Progenitor cell of endocrine pancreas (in vitro differentiated cells): Measurements from ENCODE around the gene TRABD2B. TPM values are rescaled to one million over a fixed set of nuclear protein-coding genes. Genes with fewer than 3 reads are reported as not detected.

ENCODE experiments used
- DNase-seq: peaks from one replicate; pipeline ENCODE4 v3.0.0; 2021; ENCODE audit warnings: low spot score; ENCODE audit not compliant: unreplicated experiment
- H3K27ac Mint-ChIP-seq: 2 replicates; pipeline ENCODE4 v1.8.0; 2021; ENCODE audit warnings: mild to moderate bottlenecking, moderate library complexity, mixed read lengths
- H3K27me3 Mint-ChIP-seq: 2 replicates; pipeline ENCODE4 v1.8.0; 2021; ENCODE audit warnings: mixed read lengths
- H3K36me3 Mint-ChIP-seq: 2 replicates; pipeline ENCODE4 v1.8.0; 2022; ENCODE audit warnings: mixed read lengths; ENCODE audit not compliant: insufficient read depth
- H3K4me1 Mint-ChIP-seq: 2 replicates; pipeline ENCODE4 v1.8.0; 2021; ENCODE audit warnings: low read depth, mixed read lengths
- H3K4me3 Mint-ChIP-seq: 2 replicates; pipeline ENCODE4 v1.8.0; 2021; ENCODE audit warnings: low read depth, mild to moderate bottlenecking, moderate library complexity, mixed read lengths
- H3K9me3 Mint-ChIP-seq: 2 replicates; pipeline ENCODE4 v1.8.0; 2021; ENCODE audit warnings: low read depth, mixed read lengths
- total RNA-seq: library from RNA; stranded (reverse); gene quantifications from 2 replicates; pipeline ENCODE4 v1.2.1, GENCODE V29; 2021
- TF ChIP-seq, protein P1 (sequence below): fragments of 200-600 bp; sonication (generic); IDR thresholded peaks from one replicate; pipeline ENCODE4 v1.5.0; 2021; ENCODE audit warnings: antibody characterized with exemption, mild to moderate bottlenecking; ENCODE audit not compliant: unreplicated experiment

TRABD2B gene
- total RNA-seq, 1 donor from 2014 or later, result 14.5 TPM

DNA sequence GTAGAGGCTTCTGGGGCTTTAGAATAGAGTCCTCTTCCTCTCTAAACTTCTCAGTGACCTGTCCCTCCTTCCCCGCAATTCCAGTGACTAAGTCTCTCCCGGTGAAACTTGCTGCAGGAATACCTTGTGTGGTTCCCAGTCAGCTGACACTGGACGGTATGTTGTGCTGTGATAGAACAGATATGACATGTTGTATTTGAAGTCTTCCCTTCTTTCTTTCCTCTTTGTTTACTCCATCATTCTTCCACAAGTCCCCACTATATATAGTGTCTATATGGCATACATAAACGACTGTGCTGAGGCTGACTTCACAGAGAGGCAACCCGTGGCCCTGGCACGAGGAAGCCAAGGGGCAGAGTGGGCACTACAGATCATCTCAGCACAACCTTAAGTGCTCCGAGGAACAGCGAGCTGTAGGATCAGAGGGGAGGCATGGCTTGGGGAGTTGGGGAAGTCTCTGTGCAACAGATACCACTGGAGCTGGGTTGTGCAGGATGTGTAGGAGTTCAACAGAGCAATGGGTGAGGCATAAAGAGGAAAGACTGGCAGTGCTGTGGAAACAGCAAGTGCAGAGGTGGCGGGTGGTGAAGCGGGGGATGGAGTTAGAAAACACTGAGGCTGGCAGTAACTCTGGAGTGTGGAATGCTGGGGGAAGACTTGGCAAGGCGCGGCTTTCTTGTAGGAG, 237.8 kb downstream of the TRABD2B start:
- no peaks in the 10 kb centered on the region for H3K9me3 Mint-ChIP-seq
- DNase-seq, result no peak
- TF ChIP-seq, protein P1, sequence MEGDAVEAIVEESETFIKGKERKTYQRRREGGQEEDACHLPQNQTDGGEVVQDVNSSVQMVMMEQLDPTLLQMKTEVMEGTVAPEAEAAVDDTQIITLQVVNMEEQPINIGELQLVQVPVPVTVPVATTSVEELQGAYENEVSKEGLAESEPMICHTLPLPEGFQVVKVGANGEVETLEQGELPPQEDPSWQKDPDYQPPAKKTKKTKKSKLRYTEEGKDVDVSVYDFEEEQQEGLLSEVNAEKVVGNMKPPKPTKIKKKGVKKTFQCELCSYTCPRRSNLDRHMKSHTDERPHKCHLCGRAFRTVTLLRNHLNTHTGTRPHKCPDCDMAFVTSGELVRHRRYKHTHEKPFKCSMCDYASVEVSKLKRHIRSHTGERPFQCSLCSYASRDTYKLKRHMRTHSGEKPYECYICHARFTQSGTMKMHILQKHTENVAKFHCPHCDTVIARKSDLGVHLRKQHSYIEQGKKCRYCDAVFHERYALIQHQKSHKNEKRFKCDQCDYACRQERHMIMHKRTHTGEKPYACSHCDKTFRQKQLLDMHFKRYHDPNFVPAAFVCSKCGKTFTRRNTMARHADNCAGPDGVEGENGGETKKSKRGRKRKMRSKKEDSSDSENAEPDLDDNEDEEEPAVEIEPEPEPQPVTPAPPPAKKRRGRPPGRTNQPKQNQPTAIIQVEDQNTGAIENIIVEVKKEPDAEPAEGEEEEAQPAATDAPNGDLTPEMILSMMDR, result no peak
- peaks cover 19% of the 10 kb centered on the region for H3K27me3 Mint-ChIP-seq
- H3K4me3 Mint-ChIP-seq, result no peak overlapping the region
- no peak overlapping the region for H3K27ac Mint-ChIP-seq
- H3K4me1 Mint-ChIP-seq, result no peaks in the 10 kb centered on the region
- H3K36me3 Mint-ChIP-seq, result peaks cover 2% of the 10 kb centered on the region

DNA sequence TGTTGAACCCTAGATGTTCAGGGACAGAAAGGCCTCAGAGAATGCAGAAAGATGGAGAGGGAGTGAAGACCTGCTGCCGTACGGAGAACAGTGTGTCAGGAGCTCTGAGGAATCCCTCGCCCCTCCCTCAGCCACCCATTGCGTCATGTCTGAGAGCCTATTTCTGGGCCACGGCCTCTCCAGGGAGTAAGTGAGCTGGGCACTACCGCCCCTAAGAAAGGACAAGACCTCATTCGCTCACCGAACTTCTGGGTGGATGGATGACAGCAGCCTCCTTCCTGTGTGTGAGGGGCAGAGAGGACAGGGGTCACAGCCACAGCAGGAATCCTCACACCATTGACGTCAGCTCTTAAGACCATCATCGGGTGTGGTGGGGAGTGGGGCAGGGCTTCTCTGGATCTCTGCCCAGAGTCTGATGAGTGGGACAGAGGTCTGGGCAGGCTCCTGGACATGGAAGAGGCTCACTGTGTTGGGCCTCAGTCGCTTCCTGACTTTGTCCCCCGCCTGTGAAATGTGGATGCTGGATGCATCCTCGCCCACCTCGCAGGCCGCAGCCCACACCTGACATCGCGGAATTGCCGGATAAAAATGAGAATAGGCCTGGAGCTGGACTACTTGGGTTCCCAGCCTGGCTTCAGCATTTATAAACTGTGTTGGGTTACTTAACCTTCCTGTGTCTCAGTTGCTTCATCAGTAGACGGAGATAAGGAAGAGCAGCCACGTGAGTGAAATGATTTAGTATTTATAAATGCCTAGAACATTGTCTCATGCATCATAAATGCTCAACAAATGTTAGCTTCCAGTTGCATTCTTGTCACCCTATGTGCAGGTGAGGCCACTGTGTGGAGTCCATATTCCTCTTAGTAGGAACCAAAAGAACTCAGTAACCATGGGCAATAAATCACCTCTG, 238.6 kb downstream of the TRABD2B start:
- no peak overlapping the region for H3K27ac Mint-ChIP-seq
- H3K9me3 Mint-ChIP-seq, result no peaks in the 10 kb centered on the region
- peaks cover 25% of the 10 kb centered on the region for H3K27me3 Mint-ChIP-seq
- H3K4me1 Mint-ChIP-seq, result no peaks in the 10 kb centered on the region
- peaks cover 2% of the 10 kb centered on the region for H3K36me3 Mint-ChIP-seq
- H3K4me3 Mint-ChIP-seq, result no peak overlapping the region
- DNase-seq, result no peak
- TF ChIP-seq, protein P1, result no peak

DNA sequence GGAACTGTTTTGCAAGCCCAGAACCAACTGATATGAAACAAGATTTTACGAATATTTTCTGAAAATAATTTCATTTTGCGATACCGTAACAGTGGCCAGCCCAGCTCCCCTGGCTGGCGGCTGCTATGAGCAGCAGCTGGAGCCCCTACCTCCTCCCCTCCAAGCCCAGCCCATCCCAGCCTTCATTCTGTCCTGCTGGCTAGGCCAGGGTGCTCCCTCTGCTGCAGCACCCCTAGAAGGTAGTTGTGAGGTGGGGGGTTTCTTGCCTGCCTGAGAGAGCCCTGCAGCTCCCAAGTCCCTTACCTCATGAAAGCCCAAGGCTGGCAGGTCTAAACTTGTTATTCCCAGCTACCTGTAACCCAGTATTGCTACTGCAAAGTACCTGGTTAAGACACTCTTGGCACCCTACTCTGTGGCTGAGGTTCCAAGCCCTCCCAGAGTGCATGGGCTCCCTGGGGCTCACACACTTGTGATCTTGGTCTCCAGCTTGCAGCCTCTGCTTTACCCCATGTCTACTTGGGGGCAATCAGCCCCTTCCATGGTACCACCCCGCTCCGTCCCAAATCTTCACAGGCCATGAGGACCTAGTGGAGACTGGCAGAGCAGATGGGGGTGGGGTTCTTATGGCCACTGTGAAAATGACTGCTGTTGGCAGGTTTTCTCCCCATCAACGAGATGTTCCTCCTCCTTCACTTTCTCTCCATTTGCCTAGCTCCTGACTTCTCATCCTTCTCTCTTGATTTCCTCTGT, 239.8 kb downstream of the TRABD2B start:
- DNase-seq, result no peak
- peaks cover 2% of the 10 kb centered on the region for H3K36me3 Mint-ChIP-seq
- H3K4me3 Mint-ChIP-seq, result no peak overlapping the region
- no peak overlapping the region for H3K27ac Mint-ChIP-seq
- H3K9me3 Mint-ChIP-seq, result no peaks in the 10 kb centered on the region
- peaks cover 25% of the 10 kb centered on the region for H3K27me3 Mint-ChIP-seq
- peaks cover 3% of the 10 kb centered on the region for H3K4me1 Mint-ChIP-seq
- TF ChIP-seq, protein P1, result no peak

DNA sequence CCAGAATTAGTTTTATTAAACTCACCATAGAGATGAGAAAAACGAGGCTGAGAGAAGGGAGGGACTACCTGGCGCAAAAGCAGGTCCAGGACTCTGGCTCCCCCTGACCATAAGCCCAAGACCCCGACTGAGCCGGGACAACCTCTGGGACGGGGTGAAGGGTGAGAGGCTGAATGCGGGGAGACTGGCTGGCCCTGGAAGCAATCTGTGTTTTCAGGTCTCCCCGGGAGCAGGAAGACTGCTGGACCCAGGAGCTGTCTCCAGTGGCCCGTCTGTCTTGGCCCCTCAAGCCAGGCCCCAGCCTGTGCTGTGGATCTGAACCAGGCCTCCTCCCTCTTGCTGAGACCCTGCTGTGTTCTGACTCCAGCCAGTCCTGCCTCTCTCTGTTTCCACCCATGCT, 240.8 kb downstream of the TRABD2B start:
- H3K4me3 Mint-ChIP-seq, result no peak overlapping the region
- peaks cover 9% of the 10 kb centered on the region for H3K4me1 Mint-ChIP-seq
- H3K27ac Mint-ChIP-seq, result no peak overlapping the region
- no peak for DNase-seq
- H3K9me3 Mint-ChIP-seq, result no peaks in the 10 kb centered on the region
- TF ChIP-seq, protein P1, result no peak
- H3K36me3 Mint-ChIP-seq, result no peaks in the 10 kb centered on the region
- H3K27me3 Mint-ChIP-seq, result peaks cover 25% of the 10 kb centered on the region

DNA sequence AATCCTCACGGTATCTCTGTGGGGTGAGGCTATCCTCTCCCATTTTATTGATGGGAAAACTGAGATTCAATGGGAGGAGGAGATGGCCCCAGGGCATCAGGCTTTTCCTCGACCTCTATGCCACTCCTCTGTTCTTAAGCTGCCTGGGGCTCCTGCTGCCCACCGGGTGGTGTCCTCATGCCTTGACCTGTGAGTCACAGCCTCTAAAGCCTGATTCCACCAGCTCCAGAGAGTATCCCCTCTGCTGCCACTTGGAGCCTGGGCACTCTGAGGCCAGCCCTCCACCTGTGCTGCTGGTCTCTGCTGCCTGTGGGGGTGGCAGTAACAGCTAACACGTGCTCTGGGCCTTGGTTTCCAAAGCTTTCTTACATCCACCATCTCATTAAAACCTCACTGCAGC, 241.2 kb downstream of the TRABD2B start:
- Mint-ChIP-seq H3K36me3 (no peaks in the 10 kb centered on the region), H3K27me3 (peaks cover 28% of the 10 kb centered on the region), H3K9me3 (no peaks in the 10 kb centered on the region), H3K27ac (no peak overlapping the region), H3K4me1 (peaks cover 12% of the 10 kb centered on the region), H3K4me3 (no peak overlapping the region)
- TF ChIP-seq, protein P1, result no peak
- no peak for DNase-seq
